ENCODE results near the gene CASKIN1.

- TF ChIP-seq POLR2A (IDR thresholded peaks at IDR 0.05) = no peak
- no peak for TF ChIP-seq CTCF (IDR thresholded peaks at IDR 0.05)
These were observed 50.6 kb downstream of the CASKIN1 start for GRCh38 chr16:2145843-2146242.
